SK-N-SH treated with all-trans-retinoic acid at 6 μM for 48 hours (cell line): ENCODE results near the gene TMEM169.

ENCODE experiments used
- ARNTL ChIP-seq: fragments of 450-650 bp; formaldehyde crosslinking; IDR thresholded peaks from 2 replicates; pipeline ENCODE4 v1.5.0; 2020; ENCODE audit warnings: low read depth, mild to moderate bottlenecking, moderate library complexity, borderline replicate concordance
- BACH2 ChIP-seq: fragments of 250-450 bp; sonication (Bioruptor Pico); IDR thresholded peaks from 2 replicates; pipeline ENCODE4 v1.9.0; 2021; ENCODE audit warnings: mild to moderate bottlenecking, borderline replicate concordance
- CREB5 ChIP-seq: fragments of 250-450 bp; sonication (Bioruptor Pico); IDR thresholded peaks from 2 replicates; pipeline ENCODE4 v1.5.1; 2020; ENCODE audit warnings: low read depth, mild to moderate bottlenecking, moderate library complexity
- CSRNP3 ChIP-seq: fragments of 250-450 bp; sonication (Bioruptor Pico); IDR thresholded peaks from 2 replicates; pipeline ENCODE4 v1.5.1; 2021; ENCODE audit warnings: mild to moderate bottlenecking, moderate library complexity
- ESRRG ChIP-seq: fragments of 250-450 bp; sonication (Bioruptor Pico); IDR thresholded peaks from 2 replicates; pipeline ENCODE4 v1.6.1; 2021; ENCODE audit warnings: mild to moderate bottlenecking
- GLIS3 ChIP-seq: fragments of 250-450 bp; sonication (Bioruptor Pico); IDR thresholded peaks from 2 replicates; pipeline ENCODE4 v1.5.0; 2020; ENCODE audit warnings: mild to moderate bottlenecking, moderate library complexity
- TCF4 ChIP-seq: fragments of 250-450 bp; sonication (Bioruptor Pico); IDR thresholded peaks from 2 replicates; pipeline ENCODE4 v1.8.0; 2021; ENCODE audit warnings: mild to moderate bottlenecking, moderate library complexity, borderline replicate concordance
- ZFP30 ChIP-seq: fragments of 450-650 bp; formaldehyde crosslinking; IDR thresholded peaks from 2 replicates; pipeline ENCODE4 v1.5.0; 2022; ENCODE audit warnings: mild to moderate bottlenecking, moderate library complexity
- ZNF70 ChIP-seq: fragments of 450-650 bp; formaldehyde crosslinking; IDR thresholded peaks from 2 replicates; pipeline ENCODE4 v1.5.0; 2020; ENCODE audit warnings: mild to moderate bottlenecking, moderate library complexity
- TF ChIP-seq, protein P1 (sequence below): fragments of 250-450 bp; sonication (Bioruptor Pico); IDR thresholded peaks from 2 replicates; pipeline ENCODE4 v1.8.0; 2020; ENCODE audit warnings: mild to moderate bottlenecking, moderate library complexity, borderline replicate concordance
- TF ChIP-seq, protein P2 (sequence below): fragments of 250-450 bp; sonication (Bioruptor Pico); IDR thresholded peaks from 2 replicates; pipeline ENCODE4 v1.8.0; 2021; ENCODE audit warnings: low read depth, mild to moderate bottlenecking, moderate library complexity, borderline replicate concordance

GRCh38 chr2:216044883-216045486, 36.7 kb upstream of the TMEM169 start:
- TF ChIP-seq, protein P1, sequence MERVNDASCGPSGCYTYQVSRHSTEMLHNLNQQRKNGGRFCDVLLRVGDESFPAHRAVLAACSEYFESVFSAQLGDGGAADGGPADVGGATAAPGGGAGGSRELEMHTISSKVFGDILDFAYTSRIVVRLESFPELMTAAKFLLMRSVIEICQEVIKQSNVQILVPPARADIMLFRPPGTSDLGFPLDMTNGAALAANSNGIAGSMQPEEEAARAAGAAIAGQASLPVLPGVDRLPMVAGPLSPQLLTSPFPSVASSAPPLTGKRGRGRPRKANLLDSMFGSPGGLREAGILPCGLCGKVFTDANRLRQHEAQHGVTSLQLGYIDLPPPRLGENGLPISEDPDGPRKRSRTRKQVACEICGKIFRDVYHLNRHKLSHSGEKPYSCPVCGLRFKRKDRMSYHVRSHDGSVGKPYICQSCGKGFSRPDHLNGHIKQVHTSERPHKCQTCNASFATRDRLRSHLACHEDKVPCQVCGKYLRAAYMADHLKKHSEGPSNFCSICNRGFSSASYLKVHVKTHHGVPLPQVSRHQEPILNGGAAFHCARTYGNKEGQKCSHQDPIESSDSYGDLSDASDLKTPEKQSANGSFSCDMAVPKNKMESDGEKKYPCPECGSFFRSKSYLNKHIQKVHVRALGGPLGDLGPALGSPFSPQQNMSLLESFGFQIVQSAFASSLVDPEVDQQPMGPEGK: no peak
- TF ChIP-seq ESRRG (CRISPR knock-in tag) (no peak), BACH2 (CRISPR knock-in tag) (no peak), TCF4 (CRISPR knock-in tag) (no peak), CREB5 (CRISPR knock-in tag) (no peak), ARNTL (no peak), GLIS3 (CRISPR knock-in tag) (no peak), ZNF70 (CRISPR knock-in tag) (no peak), CSRNP3 (CRISPR knock-in tag) (no peak), ZFP30 (no peak)
- TF ChIP-seq, protein P2, sequence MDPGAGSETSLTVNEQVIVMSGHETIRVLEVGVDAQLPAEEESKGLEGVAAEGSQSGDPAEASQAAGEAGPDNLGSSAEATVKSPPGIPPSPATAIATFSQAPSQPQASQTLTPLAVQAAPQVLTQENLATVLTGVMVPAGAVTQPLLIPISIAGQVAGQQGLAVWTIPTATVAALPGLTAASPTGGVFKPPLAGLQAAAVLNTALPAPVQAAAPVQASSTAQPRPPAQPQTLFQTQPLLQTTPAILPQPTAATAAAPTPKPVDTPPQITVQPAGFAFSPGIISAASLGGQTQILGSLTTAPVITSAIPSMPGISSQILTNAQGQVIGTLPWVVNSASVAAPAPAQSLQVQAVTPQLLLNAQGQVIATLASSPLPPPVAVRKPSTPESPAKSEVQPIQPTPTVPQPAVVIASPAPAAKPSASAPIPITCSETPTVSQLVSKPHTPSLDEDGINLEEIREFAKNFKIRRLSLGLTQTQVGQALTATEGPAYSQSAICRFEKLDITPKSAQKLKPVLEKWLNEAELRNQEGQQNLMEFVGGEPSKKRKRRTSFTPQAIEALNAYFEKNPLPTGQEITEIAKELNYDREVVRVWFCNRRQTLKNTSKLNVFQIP: no peak
